ENCODE data around the gene MAST1.

Gene MAST1

DNA sequence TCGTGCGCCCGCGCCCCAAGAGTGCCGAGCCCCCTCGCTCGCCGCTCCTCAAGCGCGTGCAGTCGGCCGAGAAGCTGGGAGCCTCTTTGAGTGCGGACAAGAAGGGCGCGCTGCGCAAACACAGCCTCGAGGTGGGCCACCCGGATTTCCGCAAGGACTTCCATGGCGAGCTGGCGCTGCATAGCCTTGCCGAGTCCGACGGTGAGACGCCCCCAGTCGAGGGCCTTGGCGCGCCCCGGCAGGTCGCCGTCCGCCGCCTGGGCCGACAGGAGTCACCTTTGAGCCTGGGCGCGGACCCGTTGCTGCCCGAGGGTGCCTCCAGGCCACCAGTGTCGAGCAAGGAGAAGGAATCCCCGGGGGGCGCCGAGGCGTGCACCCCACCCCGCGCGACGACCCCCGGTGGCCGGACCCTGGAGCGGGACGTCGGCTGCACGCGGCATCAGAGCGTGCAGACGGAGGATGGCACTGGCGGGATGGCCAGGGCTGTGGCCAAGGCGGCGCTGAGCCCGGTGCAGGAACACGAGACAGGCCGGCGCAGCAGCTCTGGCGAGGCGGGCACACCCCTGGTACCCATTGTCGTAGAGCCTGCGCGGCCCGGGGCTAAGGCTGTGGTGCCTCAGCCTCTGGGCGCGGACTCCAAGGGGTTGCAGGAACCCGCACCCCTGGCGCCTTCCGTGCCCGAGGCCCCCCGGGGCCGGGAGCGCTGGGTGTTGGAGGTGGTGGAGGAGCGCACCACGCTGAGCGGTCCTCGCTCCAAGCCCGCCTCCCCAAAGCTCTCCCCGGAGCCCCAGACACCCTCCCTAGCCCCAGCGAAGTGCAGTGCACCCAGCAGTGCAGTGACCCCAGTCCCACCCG lies 35.8 kb downstream of the MAST1 start:
- no peak overlapping the region for H3K27ac ChIP-seq (ENCODE audit: low read depth, low read length, severe bottlenecking)
- H3K4me1 ChIP-seq (ENCODE audit: control insufficient read depth, insufficient read depth, low read length, poor library complexity, severe bottlenecking): no peaks in the 10 kb centered on the region
- H3K4me3 ChIP-seq (ENCODE audit: extremely low read depth, insufficient read depth, low read length, poor library complexity, severe bottlenecking): no peak overlapping the region
- H3K9me3 ChIP-seq (ENCODE audit: control insufficient read depth, low read length): no peaks in the 10 kb centered on the region
- H3K36me3 ChIP-seq (ENCODE audit: control insufficient read depth, insufficient read depth, low read length): peaks cover 5% of the 10 kb centered on the region
- WGBS, 2 experiments (ENCODE audit: insufficient coverage in 2 of 2): 96 to 97% methylated on average over 63 to 83 of the region's 86 CpGs

DNA sequence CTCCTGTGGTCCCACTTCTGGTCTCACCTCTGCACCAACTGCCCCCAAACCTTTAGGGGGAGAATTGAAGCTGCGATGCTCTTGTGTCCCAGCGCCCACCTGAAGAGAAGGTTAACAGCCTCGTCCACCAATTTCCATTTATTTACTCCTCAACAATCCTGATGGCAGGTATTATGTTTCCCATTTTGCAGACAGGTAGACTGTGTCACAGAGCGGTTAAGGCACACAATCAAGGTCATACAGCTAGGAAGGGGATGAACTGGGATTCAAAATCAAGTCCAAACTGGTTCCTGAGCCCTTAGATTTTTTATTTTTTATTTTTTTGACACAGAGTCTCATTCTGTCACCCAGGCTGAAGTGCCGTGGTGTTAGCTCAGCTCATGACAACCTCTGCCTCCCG lies 36.8 kb downstream of the MAST1 start:
- Histone ChIP-seq H3K36me3 (ENCODE audit: control insufficient read depth, insufficient read depth, low read length) (peaks cover 5% of the 10 kb centered on the region), H3K4me1 (ENCODE audit: control insufficient read depth, insufficient read depth, low read length, poor library complexity, severe bottlenecking) (no peaks in the 10 kb centered on the region), H3K9me3 (ENCODE audit: control insufficient read depth, low read length) (no peaks in the 10 kb centered on the region), H3K4me3 (ENCODE audit: extremely low read depth, insufficient read depth, low read length, poor library complexity, severe bottlenecking) (no peak overlapping the region), H3K27ac (ENCODE audit: low read depth, low read length, severe bottlenecking) (no peak overlapping the region)
- 96 to 98% methylated on average over 4 to 5 of the region's 6 CpGs for WGBS, 2 experiments (ENCODE audit: insufficient coverage in 2 of 2)

DNA sequence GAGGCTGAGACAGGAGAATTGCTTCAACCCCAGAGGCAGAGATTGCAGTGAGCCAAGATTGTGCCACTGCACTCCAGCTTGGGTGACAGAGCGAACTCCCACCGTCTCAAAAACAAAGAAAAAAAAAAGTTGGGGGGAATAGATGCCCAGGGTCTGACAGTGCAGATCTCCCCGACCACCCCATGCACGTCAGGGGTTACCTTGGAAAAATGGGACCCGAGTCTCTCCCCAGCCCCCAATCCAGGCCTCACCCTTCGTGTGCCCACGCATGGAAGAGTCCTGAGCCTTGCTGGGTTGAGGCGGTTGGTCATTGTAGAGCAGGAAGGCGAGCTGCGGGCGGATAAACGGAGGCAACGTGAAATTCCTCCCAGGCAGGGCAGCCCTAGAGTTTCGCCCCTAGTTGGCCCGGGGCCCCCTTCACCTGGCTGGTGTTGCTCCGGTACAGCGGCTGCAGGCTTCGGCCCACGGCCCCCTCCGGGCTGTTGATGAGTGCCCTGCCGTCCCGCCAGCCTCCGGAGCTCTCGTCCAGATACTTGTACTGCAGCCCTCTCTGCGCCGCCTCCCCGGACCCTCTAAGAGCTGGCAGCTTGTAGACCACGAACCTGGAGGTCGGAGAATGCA lies 42.3 kb downstream of the MAST1 start:
- peaks cover 5% of the 10 kb centered on the region for H3K36me3 ChIP-seq (ENCODE audit: control insufficient read depth, insufficient read depth, low read length)
- peak overlapping the region; percentile 64 for H3K4me3 ChIP-seq (ENCODE audit: extremely low read depth, insufficient read depth, low read length, poor library complexity, severe bottlenecking)
- H3K27ac ChIP-seq (ENCODE audit: low read depth, low read length, severe bottlenecking): peak overlapping the region; percentile 36
- peaks cover 4% of the 10 kb centered on the region for H3K4me1 ChIP-seq (ENCODE audit: control insufficient read depth, insufficient read depth, low read length, poor library complexity, severe bottlenecking)
- 16 to 21% methylated on average over 23 to 29 of the region's 29 CpGs for WGBS, 2 experiments (ENCODE audit: insufficient coverage in 2 of 2)
- H3K9me3 ChIP-seq (ENCODE audit: control insufficient read depth, low read length): peaks cover 27% of the 10 kb centered on the region

DNA sequence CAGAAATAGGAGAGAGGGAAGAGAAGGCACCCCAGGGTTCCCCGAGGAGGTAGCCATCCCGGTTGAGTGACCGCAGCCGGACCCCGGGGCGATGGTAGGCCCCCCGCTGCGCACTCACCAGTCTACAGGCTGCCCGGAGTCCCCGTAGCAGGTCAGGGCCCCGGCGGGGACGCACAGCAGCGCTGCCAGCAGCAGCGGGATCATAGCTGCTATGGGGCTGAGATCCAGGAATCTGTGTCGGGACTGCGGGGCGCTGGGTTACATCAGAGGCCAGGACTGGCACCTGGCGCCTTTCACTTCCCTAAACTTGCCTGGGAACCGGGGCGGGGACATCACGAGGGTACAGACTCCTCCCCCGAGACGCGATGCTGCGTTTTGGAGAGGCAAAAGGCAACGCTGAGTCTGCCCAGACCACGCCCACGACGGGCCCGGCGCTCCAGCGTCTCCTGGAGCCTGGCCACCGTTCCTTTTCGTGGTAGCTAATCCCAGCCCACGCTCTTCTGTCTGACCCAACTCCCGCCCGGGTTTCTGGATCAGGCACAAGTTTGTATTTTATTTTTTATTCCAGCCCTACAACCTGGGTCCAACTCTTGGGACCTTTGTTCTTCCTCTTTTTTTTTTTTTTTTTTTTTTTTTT lies 43.0 kb downstream of the MAST1 start, which contains the start of gene DNASE2:
DNASE2 (minus strand) TSS at position 278 of the 637 bp plus-strand sequence; CDS start at position 204, 74 bp downstream.
- H3K36me3 ChIP-seq (ENCODE audit: control insufficient read depth, insufficient read depth, low read length): peaks cover 5% of the 10 kb centered on the region
- H3K9me3 ChIP-seq (ENCODE audit: control insufficient read depth, low read length): peaks cover 27% of the 10 kb centered on the region
- WGBS, 2 experiments (ENCODE audit: insufficient coverage in 2 of 2): 0% methylated on average over 34 of the region's 38 CpGs
- peak within 1 kb of the TSS; percentile 64 for H3K4me3 ChIP-seq (ENCODE audit: extremely low read depth, insufficient read depth, low read length, poor library complexity, severe bottlenecking)
- H3K27ac ChIP-seq (ENCODE audit: low read depth, low read length, severe bottlenecking): peak within 1 kb of the TSS; percentile 36
- H3K4me1 ChIP-seq (ENCODE audit: control insufficient read depth, insufficient read depth, low read length, poor library complexity, severe bottlenecking): peaks cover 4% of the 10 kb centered on the region

DNA sequence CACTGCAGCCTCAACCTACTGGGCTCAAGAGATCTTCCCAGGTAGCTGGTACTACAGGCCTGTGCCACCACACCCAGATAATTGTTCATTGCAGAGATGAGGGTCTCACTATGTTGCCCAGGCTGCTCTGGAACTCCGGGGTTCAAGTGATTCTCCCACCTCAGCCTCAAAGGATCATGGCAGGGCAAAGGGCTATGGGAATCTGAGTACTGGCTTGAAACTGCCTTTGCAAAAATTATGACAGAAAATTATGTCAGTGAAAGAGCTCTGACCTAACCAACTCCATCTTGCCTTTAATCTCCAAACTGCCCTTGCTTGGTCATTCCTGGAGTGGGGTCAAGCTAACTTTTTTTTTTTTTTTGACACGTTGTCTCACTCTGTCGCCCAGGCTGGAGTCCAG lies 44.3 kb downstream of the MAST1 start:
- Histone ChIP-seq H3K4me1 (ENCODE audit: control insufficient read depth, insufficient read depth, low read length, poor library complexity, severe bottlenecking) (peaks cover 4% of the 10 kb centered on the region), H3K9me3 (ENCODE audit: control insufficient read depth, low read length) (peaks cover 27% of the 10 kb centered on the region), H3K27ac (ENCODE audit: low read depth, low read length, severe bottlenecking) (no peak overlapping the region), H3K4me3 (ENCODE audit: extremely low read depth, insufficient read depth, low read length, poor library complexity, severe bottlenecking) (no peak overlapping the region), H3K36me3 (ENCODE audit: control insufficient read depth, insufficient read depth, low read length) (peaks cover 5% of the 10 kb centered on the region)
- 83 to 87% methylated on average over 3 of the region's 3 CpGs for WGBS, 2 experiments (ENCODE audit: insufficient coverage in 2 of 2)

DNA sequence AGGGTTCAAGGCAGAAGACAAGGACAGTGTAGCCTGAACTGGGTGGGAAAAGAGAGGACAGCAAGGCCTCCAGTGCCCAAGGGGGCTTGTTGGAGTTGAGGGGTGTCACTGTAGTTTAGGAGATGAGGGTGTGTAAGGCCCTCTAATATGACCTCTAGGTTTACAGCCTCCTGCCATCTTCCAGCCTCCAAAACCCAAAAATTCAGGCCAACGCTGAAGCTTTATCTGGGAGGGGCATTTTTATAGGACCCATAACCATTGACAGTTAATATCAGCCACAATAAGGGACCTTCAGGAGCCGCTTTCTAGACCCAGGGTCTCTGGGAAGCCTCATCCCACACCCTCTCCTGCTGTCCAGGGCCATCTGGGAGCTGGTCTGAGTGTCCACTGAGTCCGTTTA lies 45.9 kb downstream of the MAST1 start:
- H3K4me1 ChIP-seq (ENCODE audit: control insufficient read depth, insufficient read depth, low read length, poor library complexity, severe bottlenecking): peaks cover 4% of the 10 kb centered on the region
- 89 to 97% methylated on average over 2 to 3 of the region's 3 CpGs for WGBS, 2 experiments (ENCODE audit: insufficient coverage in 2 of 2)
- no peaks in the 10 kb centered on the region for H3K36me3 ChIP-seq (ENCODE audit: control insufficient read depth, insufficient read depth, low read length)
- H3K9me3 ChIP-seq (ENCODE audit: control insufficient read depth, low read length): peaks cover 27% of the 10 kb centered on the region
- no peak overlapping the region for H3K4me3 ChIP-seq (ENCODE audit: extremely low read depth, insufficient read depth, low read length, poor library complexity, severe bottlenecking)
- no peak overlapping the region for H3K27ac ChIP-seq (ENCODE audit: low read depth, low read length, severe bottlenecking)

DNA sequence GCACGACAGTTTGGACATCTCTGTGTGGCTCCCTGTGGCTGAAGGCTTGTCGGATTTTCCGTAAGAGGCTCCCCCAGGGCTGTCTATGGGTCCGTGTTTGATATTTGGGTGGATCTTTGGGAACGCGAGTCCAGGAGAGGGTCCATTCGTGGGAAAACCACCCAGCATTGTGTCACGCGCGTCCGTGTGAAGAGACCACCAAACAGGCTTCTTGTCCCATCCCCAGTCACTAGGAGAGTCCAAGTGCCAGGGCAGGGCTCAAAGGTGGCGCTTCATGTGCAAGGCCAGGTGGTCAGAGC lies 46.3 kb downstream of the MAST1 start:
- Histone ChIP-seq H3K27ac (ENCODE audit: low read depth, low read length, severe bottlenecking) (no peak overlapping the region), H3K4me1 (ENCODE audit: control insufficient read depth, insufficient read depth, low read length, poor library complexity, severe bottlenecking) (peaks cover 4% of the 10 kb centered on the region), H3K9me3 (ENCODE audit: control insufficient read depth, low read length) (peaks cover 27% of the 10 kb centered on the region), H3K4me3 (ENCODE audit: extremely low read depth, insufficient read depth, low read length, poor library complexity, severe bottlenecking) (no peak overlapping the region), H3K36me3 (ENCODE audit: control insufficient read depth, insufficient read depth, low read length) (no peaks in the 10 kb centered on the region)
- WGBS, 2 experiments (ENCODE audit: insufficient coverage in 2 of 2): 90 to 95% methylated on average over 9 to 10 of the region's 12 CpGs

DNA sequence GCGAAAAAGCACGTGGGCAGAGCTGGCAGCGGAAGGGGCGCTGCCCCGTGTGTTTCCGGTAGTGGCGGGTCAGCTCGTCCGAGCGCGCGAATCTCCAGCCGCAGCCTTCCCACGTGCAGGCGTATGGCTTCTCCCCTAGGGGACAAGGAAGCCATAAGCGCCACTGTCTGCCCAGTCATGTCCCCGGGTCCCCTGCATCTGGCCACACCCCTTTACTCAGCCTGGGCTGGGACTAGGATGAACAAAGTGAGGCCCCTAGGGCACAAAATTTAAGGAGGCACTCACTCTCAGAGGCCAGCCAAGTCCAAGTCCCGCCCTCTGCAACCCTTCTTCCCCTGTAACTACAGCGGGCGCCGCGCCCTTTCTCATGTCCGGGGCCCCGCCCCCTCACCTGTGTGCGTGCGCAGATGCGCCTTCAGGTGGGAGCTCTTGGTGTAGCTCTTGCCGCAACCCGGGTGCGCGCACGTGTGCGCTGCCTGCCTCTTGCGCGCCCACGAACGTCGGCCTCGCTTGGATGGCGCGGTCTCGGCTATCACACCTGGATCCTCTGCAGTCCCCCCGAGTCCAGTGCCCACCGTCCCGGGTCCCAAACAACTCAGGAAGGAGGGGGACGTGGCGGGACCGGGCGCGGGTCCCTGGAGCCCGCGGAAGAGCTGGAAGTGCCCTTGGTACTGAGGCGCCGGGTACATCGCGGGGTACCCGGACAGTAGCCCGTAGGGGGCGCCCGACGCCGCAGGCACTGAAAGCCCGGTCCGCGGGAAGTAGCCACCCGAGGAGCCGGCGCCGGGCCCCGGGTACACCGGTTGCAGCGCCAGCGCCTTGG lies 46.8 kb downstream of the MAST1 start:
- Histone ChIP-seq H3K9me3 (ENCODE audit: control insufficient read depth, low read length) (peaks cover 27% of the 10 kb centered on the region), H3K36me3 (ENCODE audit: control insufficient read depth, insufficient read depth, low read length) (no peaks in the 10 kb centered on the region), H3K4me1 (ENCODE audit: control insufficient read depth, insufficient read depth, low read length, poor library complexity, severe bottlenecking) (peaks cover 4% of the 10 kb centered on the region), H3K4me3 (ENCODE audit: extremely low read depth, insufficient read depth, low read length, poor library complexity, severe bottlenecking) (peak overlapping the region; percentile 28), H3K27ac (ENCODE audit: low read depth, low read length, severe bottlenecking) (no peak overlapping the region)
- 8 to 12% methylated on average over 51 to 54 of the region's 73 CpGs for WGBS, 2 experiments (ENCODE audit: insufficient coverage in 2 of 2)

DNA sequence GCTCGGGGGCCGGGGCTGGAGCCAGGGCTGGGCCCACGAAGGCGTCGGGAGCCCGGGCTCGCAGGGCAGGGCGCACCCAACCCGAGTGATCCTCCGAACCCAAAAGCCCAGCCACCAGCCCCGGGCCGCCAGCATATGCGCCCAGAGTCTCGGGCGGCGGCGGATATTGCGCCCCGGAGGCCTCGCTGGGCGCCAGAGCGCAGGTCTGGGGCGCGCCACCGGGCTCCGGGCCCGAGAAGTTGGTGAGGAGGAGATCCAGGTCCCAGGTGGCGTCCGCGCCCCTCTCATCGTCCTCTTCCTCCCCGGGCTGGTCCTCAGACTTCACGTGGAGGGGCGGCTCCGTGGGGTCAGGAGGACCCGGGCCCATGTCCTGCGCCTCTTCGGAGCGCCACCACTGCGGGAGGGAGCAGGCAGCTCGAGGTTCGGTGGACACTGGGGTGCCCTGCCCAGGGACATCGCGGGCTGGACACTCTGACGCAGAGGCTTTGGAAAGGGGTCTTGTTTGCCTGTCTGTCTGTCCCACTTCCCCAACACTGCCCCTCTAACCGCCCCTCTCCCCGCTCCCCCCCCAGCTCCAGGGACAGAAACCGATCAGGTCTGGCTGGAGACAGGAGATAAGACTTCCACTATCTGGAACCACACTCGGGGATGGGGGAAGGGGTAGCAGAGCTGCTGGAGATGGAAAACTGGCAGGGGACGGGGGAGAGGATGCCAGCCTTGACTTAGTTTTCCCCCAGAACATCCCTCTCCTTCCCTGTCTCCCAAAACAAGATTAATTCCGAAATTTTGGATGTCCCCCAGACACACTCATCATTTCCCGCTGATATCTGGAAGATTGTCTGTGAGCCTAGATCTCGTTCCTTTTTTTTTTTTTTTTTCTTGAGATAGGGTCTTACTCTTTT lies 47.7 kb downstream of the MAST1 start:
- 3 to 7% methylated on average over 19 to 38 of the region's 53 CpGs for WGBS, 2 experiments (ENCODE audit: insufficient coverage in 2 of 2)
- peak overlapping the region; percentile 28 for H3K4me3 ChIP-seq (ENCODE audit: extremely low read depth, insufficient read depth, low read length, poor library complexity, severe bottlenecking)
- H3K27ac ChIP-seq (ENCODE audit: low read depth, low read length, severe bottlenecking): no peak overlapping the region
- H3K9me3 ChIP-seq (ENCODE audit: control insufficient read depth, low read length): peaks cover 27% of the 10 kb centered on the region
- no peaks in the 10 kb centered on the region for H3K36me3 ChIP-seq (ENCODE audit: control insufficient read depth, insufficient read depth, low read length)
- peaks cover 4% of the 10 kb centered on the region for H3K4me1 ChIP-seq (ENCODE audit: control insufficient read depth, insufficient read depth, low read length, poor library complexity, severe bottlenecking)

DNA sequence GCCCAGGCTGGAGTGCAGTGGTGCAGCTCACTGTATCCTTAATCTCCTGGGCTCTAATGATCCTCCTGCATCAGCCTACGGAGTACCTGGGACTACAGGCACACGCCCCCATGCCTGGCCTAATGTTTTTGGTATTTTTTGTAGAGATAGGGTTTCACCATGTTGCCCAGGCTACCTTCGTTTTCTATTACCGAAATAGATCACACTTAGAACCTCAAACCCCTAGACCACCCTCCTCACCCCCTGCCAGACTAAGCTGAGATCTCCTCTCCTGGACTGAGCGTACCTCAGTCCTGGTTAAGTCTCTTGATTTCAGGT lies 48.3 kb downstream of the MAST1 start:
- Histone ChIP-seq H3K9me3 (ENCODE audit: control insufficient read depth, low read length) (peaks cover 27% of the 10 kb centered on the region), H3K27ac (ENCODE audit: low read depth, low read length, severe bottlenecking) (no peak overlapping the region), H3K4me3 (ENCODE audit: extremely low read depth, insufficient read depth, low read length, poor library complexity, severe bottlenecking) (no peak overlapping the region), H3K36me3 (ENCODE audit: control insufficient read depth, insufficient read depth, low read length) (no peaks in the 10 kb centered on the region), H3K4me1 (ENCODE audit: control insufficient read depth, insufficient read depth, low read length, poor library complexity, severe bottlenecking) (peaks cover 2% of the 10 kb centered on the region)
- WGBS, 2 experiments (ENCODE audit: insufficient coverage in 2 of 2): 62 to 100% methylated on average over 2 to 4 of the region's 5 CpGs

Measured in mesodermal cell (in vitro differentiated cells).